Measurements from ENCODE around the gene COLEC11. TPM values are rescaled to one million over a fixed set of nuclear protein-coding genes. Genes with fewer than 3 reads are reported as not detected.

Gene COLEC11
- total and polyA plus RNA-seq, 2 experiments from 2014 or later = 1.3 to 1.5 TPM

DNA sequence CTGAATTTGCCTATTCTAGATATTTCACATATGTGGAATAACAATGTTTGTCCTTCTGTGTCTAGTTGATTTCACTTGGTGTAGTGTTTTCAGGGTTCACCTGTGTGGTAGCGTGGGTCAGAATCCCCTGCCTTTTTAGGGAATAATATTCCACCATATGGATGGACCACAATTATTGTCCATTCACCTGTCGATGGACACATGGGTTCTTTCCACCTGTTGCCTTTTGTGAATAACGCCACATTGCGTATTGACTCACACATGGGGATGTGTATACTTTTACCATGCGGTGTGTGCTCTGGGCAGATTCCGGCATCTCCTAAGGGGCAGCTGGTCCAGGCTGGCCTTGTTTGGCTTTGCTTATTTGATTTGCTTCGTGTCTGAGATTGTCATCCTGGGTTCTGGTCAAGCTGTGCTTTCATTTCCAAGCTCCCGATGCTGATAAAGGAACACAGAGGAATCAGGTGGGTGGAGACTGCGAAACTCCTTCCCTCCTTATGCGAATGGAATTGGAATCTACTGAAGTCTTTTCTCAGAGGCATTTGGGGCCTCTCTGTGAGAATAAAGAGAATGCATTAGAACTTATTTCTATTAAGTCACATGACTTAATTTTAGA is 44.2 kb downstream of the COLEC11 start:
- no peaks in the 10 kb centered on the region for H3K9me2 ChIP-seq (ENCODE audit: insufficient read depth)
- no peak for DNase-seq (ENCODE audit: low spot score)
- no peaks in the 10 kb centered on the region for H4K20me1 ChIP-seq (replicated peaks; ENCODE audit: insufficient read depth)
- Mint-ChIP-seq H3K27ac (no peak overlapping the region), H3K36me3 (ENCODE audit: low read depth) (no peaks in the 10 kb centered on the region; the same call in 2 of the 3 replicates), H3K4me3 (no peak overlapping the region), H3K9me3 (no peaks in the 10 kb centered on the region; the same call in 2 of the 3 replicates), H3K4me1 (peaks cover under 1% of the 10 kb centered on the region; the same call in 2 of the 3 replicates), H3K27me3 (ENCODE audit: insufficient read depth, low read depth, poor library complexity) (peaks cover 17% of the 10 kb centered on the region)
- no peaks in the 10 kb centered on the region for H3K4me1 ChIP-seq (ENCODE audit: insufficient read depth)
- no peak for TF ChIP-seq EZH2 (IDR thresholded peaks at IDR 0.05; ENCODE audit: low read depth, unreplicated experiment)
- TF ChIP-seq EZH2phosphoT487 (IDR thresholded peaks at IDR 0.05; ENCODE audit: unreplicated experiment) = no peak
- TF ChIP-seq, protein P1, sequence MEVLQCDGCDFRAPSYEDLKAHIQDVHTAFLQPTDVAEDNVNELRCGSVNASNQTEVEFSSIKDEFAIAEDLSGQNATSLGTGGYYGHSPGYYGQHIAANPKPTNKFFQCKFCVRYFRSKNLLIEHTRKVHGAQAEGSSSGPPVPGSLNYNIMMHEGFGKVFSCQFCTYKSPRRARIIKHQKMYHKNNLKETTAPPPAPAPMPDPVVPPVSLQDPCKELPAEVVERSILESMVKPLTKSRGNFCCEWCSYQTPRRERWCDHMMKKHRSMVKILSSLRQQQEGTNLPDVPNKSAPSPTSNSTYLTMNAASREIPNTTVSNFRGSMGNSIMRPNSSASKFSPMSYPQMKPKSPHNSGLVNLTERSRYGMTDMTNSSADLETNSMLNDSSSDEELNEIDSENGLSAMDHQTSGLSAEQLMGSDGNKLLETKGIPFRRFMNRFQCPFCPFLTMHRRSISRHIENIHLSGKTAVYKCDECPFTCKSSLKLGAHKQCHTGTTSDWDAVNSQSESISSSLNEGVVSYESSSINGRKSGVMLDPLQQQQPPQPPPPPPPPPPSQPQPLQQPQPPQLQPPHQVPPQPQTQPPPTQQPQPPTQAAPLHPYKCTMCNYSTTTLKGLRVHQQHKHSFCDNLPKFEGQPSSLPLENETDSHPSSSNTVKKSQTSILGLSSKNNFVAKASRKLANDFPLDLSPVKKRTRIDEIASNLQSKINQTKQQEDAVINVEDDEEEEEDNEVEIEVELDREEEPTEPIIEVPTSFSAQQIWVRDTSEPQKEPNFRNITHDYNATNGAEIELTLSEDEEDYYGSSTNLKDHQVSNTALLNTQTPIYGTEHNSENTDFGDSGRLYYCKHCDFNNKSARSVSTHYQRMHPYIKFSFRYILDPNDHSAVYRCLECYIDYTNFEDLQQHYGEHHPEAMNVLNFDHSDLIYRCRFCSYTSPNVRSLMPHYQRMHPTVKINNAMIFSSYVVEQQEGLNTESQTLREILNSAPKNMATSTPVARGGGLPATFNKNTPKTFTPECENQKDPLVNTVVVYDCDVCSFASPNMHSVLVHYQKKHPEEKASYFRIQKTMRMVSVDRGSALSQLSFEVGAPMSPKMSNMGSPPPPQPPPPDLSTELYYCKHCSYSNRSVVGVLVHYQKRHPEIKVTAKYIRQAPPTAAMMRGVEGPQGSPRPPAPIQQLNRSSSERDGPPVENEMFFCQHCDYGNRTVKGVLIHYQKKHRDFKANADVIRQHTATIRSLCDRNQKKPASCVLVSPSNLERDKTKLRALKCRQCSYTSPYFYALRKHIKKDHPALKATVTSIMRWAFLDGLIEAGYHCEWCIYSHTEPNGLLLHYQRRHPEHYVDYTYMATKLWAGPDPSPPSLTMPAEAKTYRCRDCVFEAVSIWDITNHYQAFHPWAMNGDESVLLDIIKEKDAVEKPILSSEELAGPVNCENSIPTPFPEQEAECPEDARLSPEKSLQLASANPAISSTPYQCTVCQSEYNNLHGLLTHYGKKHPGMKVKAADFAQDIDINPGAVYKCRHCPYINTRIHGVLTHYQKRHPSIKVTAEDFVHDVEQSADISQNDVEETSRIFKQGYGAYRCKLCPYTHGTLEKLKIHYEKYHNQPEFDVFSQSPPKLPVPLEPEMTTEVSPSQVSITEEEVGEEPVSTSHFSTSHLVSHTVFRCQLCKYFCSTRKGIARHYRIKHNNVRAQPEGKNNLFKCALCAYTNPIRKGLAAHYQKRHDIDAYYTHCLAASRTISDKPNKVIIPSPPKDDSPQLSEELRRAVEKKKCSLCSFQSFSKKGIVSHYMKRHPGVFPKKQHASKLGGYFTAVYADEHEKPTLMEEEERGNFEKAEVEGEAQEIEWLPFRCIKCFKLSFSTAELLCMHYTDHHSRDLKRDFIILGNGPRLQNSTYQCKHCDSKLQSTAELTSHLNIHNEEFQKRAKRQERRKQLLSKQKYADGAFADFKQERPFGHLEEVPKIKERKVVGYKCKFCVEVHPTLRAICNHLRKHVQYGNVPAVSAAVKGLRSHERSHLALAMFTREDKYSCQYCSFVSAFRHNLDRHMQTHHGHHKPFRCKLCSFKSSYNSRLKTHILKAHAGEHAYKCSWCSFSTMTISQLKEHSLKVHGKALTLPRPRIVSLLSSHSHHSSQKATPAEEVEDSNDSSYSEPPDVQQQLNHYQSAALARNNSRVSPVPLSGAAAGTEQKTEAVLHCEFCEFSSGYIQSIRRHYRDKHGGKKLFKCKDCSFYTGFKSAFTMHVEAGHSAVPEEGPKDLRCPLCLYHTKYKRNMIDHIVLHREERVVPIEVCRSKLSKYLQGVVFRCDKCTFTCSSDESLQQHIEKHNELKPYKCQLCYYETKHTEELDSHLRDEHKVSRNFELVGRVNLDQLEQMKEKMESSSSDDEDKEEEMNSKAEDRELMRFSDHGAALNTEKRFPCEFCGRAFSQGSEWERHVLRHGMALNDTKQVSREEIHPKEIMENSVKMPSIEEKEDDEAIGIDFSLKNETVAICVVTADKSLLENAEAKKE (CRISPR knock-in tag; IDR thresholded peaks at IDR 0.05) = no peak
- TF ChIP-seq, protein P2, sequence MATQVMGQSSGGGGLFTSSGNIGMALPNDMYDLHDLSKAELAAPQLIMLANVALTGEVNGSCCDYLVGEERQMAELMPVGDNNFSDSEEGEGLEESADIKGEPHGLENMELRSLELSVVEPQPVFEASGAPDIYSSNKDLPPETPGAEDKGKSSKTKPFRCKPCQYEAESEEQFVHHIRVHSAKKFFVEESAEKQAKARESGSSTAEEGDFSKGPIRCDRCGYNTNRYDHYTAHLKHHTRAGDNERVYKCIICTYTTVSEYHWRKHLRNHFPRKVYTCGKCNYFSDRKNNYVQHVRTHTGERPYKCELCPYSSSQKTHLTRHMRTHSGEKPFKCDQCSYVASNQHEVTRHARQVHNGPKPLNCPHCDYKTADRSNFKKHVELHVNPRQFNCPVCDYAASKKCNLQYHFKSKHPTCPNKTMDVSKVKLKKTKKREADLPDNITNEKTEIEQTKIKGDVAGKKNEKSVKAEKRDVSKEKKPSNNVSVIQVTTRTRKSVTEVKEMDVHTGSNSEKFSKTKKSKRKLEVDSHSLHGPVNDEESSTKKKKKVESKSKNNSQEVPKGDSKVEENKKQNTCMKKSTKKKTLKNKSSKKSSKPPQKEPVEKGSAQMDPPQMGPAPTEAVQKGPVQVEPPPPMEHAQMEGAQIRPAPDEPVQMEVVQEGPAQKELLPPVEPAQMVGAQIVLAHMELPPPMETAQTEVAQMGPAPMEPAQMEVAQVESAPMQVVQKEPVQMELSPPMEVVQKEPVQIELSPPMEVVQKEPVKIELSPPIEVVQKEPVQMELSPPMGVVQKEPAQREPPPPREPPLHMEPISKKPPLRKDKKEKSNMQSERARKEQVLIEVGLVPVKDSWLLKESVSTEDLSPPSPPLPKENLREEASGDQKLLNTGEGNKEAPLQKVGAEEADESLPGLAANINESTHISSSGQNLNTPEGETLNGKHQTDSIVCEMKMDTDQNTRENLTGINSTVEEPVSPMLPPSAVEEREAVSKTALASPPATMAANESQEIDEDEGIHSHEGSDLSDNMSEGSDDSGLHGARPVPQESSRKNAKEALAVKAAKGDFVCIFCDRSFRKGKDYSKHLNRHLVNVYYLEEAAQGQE (IDR thresholded peaks at IDR 0.05; ENCODE audit: unreplicated experiment) = no peak
- no peak for TF ChIP-seq ZNF114 (CRISPR knock-in tag; IDR thresholded peaks at IDR 0.05)
- TF ChIP-seq STAT1 (IDR thresholded peaks at IDR 0.05; ENCODE audit: unreplicated experiment) = no peak
- TF ChIP-seq ZNF331 (CRISPR knock-in tag; IDR thresholded peaks at IDR 0.05; ENCODE audit: low read depth) = no peak
- TF ChIP-seq JUNB (IDR thresholded peaks at IDR 0.05; ENCODE audit: unreplicated experiment) = no peak
- TF ChIP-seq ETS1 (IDR thresholded peaks at IDR 0.05) = no peak
- TF ChIP-seq NANOG (IDR thresholded peaks at IDR 0.05; ENCODE audit: borderline replicate concordance) = no peak
- no peak for TF ChIP-seq CREB1 (CRISPR knock-in tag; IDR thresholded peaks at IDR 0.05; ENCODE audit: low read depth)
- no peak for TF ChIP-seq POLR2AphosphoS5 (IDR thresholded peaks at IDR 0.05; ENCODE audit: low read depth)
- TF ChIP-seq CTCF (conservative IDR thresholded peaks at IDR 0.05; ENCODE audit: low read depth in 2 of 2) = no peak
- no peak overlapping the region for H2AFZ ChIP-seq
- no peaks in the 10 kb centered on the region for H3K79me2 ChIP-seq (replicated peaks; ENCODE audit: insufficient read depth)
- H3K27me3 ChIP-seq (ENCODE audit: insufficient read depth) = no peaks in the 10 kb centered on the region
- H3K36me3 ChIP-seq (ENCODE audit: insufficient read depth) = no peaks in the 10 kb centered on the region
- H3K4me3 ChIP-seq = no peak overlapping the region
- ATAC-seq = no peak
- H3K27ac ChIP-seq (ENCODE audit: low read depth) = no peak overlapping the region
- H3F3A ChIP-seq (replicated peaks; ENCODE audit: low read depth) = no peaks in the 10 kb centered on the region
- no peak overlapping the region for H3K4me2 ChIP-seq

Data from GM23338 (cell line).